T-helper 1 cell treated with Interleukin-12 subunit alpha and Interleukin-12 subunit beta and Interleukin-4 antibody, amounts not matched to agents 30 ng/mL and 1 ng/mL, for 36 hours (primary cell): ENCODE data around the gene PRRX2. TPM values are rescaled to one million over a fixed set of nuclear protein-coding genes. Genes with fewer than 3 reads are reported as not detected.
"Not testable (repeated sequence)": the region's sequence is repeated elsewhere in the genome, so short reads cannot be mapped to it uniquely, and the experiment has no call there.

Experiments used
- intact Hi-C: fragments of 100-400 bp; cut with micrococcal nuclease; formaldehyde crosslinking; loops from one replicate; pipeline ENCODE4 v1.15.1; 2024
- total RNA-seq: library from RNA; stranded (reverse); gene quantifications from 2 replicates; pipeline ENCODE4 v1.2.3, GENCODE V29; 2022

The PRRX2 gene
- total RNA-seq, 1 donor from 2014 or later, result 1.5 TPM

GRCh38 chr9:129751841-129752801 lies 86.7 kb downstream of the PRRX2 start:
- intact Hi-C loops, result no loop called here

- intact Hi-C loops, result no loop called here
These were observed 87.7 kb downstream of the PRRX2 start, which contains the start of gene PTGES for GRCh38 chr9:129752900-129753729. TSS of gene PTGES (minus strand) at chr9:129753042. CDS start at chr9:129753012, 30 bp downstream.

GRCh38 chr9:129755151-129755550 lies 89.7 kb downstream of the PRRX2 start:
- intact Hi-C loops, result no loop called here

GRCh38 chr9:129756191-129756590 lies 90.7 kb downstream of the PRRX2 start:
- intact Hi-C loops, result no loop called here

GRCh38 chr9:129757045-129757444 lies 91.6 kb downstream of the PRRX2 start:
- intact Hi-C loops, result no loop called here

- intact Hi-C loops, result no loop called here
These were observed 93.9 kb downstream of the PRRX2 start for GRCh38 chr9:129759319-129759718.

- intact Hi-C loops, result no loop called here
These were observed 94.5 kb downstream of the PRRX2 start for GRCh38 chr9:129759804-129760502.

- intact Hi-C loops, result not testable (repeated sequence)
These were observed 95.3 kb downstream of the PRRX2 start for GRCh38 chr9:129760784-129761183.

- intact Hi-C loops, result no loop called here
These were observed 96.0 kb downstream of the PRRX2 start for GRCh38 chr9:129761293-129761900.

GRCh38 chr9:129761901-129762369 lies 96.5 kb downstream of the PRRX2 start:
- intact Hi-C loops, result no loop called here

GRCh38 chr9:129762370-129762984 lies 97.0 kb downstream of the PRRX2 start:
- intact Hi-C loops, result not testable (repeated sequence)

GRCh38 chr9:129762985-129763926 lies 97.8 kb downstream of the PRRX2 start:
- intact Hi-C loops, result no loop called here

- intact Hi-C loops, result no loop called here
These were observed 100.4 kb downstream of the PRRX2 start for GRCh38 chr9:129765764-129766317.

- intact Hi-C loops, result no loop called here
These were observed 103.0 kb downstream of the PRRX2 start for GRCh38 chr9:129768486-129768885.

- intact Hi-C loops, result no loop called here
These were observed 104.2 kb downstream of the PRRX2 start for GRCh38 chr9:129769669-129770068.

GRCh38 chr9:129770741-129771140 lies 105.3 kb downstream of the PRRX2 start:
- intact Hi-C loops, result no loop called here
